Neural progenitor cell (in vitro differentiated cells): ENCODE results near the gene ACSBG1.

Experiments
- EZH2 ChIP-seq: fragments of 200-600 bp; sonication (generic); IDR thresholded peaks from 2 replicates; pipeline ENCODE4 v1.6.1; 2017; ENCODE audit warnings: antibody characterized with exemption, mild to moderate bottlenecking, moderate library complexity
- TF ChIP-seq, protein P1 (sequence below): fragments of 200-600 bp; sonication (generic); IDR thresholded peaks from 2 replicates; pipeline ENCODE4 v1.5.1; 2017; ENCODE audit warnings: antibody characterized with exemption, mild to moderate bottlenecking

DNA sequence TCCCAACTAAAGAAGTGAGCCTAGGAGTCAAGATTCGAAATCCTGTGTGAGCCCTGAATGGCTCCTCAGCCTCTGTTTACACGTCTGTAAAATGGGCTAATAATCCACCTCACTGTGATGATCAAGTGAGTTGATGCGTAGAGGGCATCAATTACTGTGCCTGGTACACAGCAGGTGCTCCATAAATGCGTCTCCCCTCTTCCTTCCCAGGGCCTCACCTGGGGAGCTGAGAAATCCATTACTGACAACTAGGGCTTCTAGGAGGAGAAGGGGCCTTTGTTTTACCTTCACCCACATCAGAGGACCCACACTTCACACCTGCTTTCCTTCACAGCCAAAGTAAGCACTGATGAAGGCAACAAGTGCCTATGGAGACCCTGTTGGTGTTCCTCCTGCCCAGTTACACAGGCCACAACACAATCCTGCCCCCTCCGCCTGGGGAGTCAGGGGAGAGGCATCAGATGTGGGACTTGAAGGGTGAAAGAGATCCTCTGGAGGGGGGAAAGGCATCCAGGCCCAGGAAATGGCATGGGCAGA is 104.5 kb downstream of the ACSBG1 start:
- TF ChIP-seq, protein P1, sequence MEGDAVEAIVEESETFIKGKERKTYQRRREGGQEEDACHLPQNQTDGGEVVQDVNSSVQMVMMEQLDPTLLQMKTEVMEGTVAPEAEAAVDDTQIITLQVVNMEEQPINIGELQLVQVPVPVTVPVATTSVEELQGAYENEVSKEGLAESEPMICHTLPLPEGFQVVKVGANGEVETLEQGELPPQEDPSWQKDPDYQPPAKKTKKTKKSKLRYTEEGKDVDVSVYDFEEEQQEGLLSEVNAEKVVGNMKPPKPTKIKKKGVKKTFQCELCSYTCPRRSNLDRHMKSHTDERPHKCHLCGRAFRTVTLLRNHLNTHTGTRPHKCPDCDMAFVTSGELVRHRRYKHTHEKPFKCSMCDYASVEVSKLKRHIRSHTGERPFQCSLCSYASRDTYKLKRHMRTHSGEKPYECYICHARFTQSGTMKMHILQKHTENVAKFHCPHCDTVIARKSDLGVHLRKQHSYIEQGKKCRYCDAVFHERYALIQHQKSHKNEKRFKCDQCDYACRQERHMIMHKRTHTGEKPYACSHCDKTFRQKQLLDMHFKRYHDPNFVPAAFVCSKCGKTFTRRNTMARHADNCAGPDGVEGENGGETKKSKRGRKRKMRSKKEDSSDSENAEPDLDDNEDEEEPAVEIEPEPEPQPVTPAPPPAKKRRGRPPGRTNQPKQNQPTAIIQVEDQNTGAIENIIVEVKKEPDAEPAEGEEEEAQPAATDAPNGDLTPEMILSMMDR: no peak
- no peak for TF ChIP-seq EZH2
